PC-3 (cell line): ENCODE measurements around the gene NLGN2. TPM values are rescaled to one million over a fixed set of nuclear protein-coding genes. Genes with fewer than 3 reads are reported as not detected.

ENCODE experiments used
- ATAC-seq: fragments of 200-7000 bp; cut with Tn5 transposase; 2 replicates; pipeline ENCODE4 v1.9.1; 2020; ENCODE audit warnings: mild to moderate bottlenecking, moderate library complexity
- BruUV-seq: library from RNA; stranded (reverse); fragments of 400-500 nt; replicated peaks from 2 replicates; lab custom pipeline; 2021; lab: Mats Ljungman, UMichigan
- CTCF ChIA-PET: fragments of 300-600 bp; sonication (Branson Sonifier 250); formaldehyde crosslinking; loops from one replicate; lab custom pipeline; 2022; ENCODE audit warnings: antibody characterized with exemption; lab: Charles Lee
- POLR2A ChIA-PET: fragments of 300-600 bp; sonication (Branson Sonifier 250); formaldehyde crosslinking; loops from one replicate; lab custom pipeline; 2022; ENCODE audit warnings: antibody characterized with exemption; ENCODE audit not compliant: unreplicated experiment; lab: Charles Lee
- DNase-seq: peaks from one replicate; pipeline ENCODE4 v3.0.0-alpha.2; 2015
- H2AFZ ChIP-seq: fragments of 300-600 bp; sonication (generic); 2 replicates; pipeline ENCODE4 v1.6.0; 2016; ENCODE audit warnings: antibody characterized with exemption, low read length
- H3F3A ChIP-seq: fragments of 300-600 bp; sonication (generic); one replicate; pipeline ENCODE4 v1.6.0; 2017; ENCODE audit warnings: antibody characterized with exemption, low read length, control low read depth, mild to moderate bottlenecking; ENCODE audit not compliant: unreplicated experiment
- H3K27ac ChIP-seq: fragments of 300-600 bp; sonication (generic); 2 replicates; pipeline ENCODE4 v1.5.1; 2016; ENCODE audit warnings: mild to moderate bottlenecking, low read length
- H3K27me3 ChIP-seq: fragments of 300-600 bp; sonication (generic); 2 replicates; pipeline ENCODE4 v1.6.1; 2016; ENCODE audit warnings: low read length, mixed read lengths
- H3K36me3 ChIP-seq: fragments of 300-600 bp; sonication (generic); 2 replicates; pipeline ENCODE4 v1.6.1; 2016; ENCODE audit warnings: low read depth, mixed run types, low read length, mixed read lengths
- H3K4me1 ChIP-seq: fragments of 300-600 bp; sonication (generic); 2 replicates; pipeline ENCODE4 v1.5.1; 2016; ENCODE audit warnings: low read length; ENCODE audit not compliant: insufficient read depth
- H3K4me2 ChIP-seq: fragments of 300-600 bp; sonication (generic); 2 replicates; pipeline ENCODE4 v1.6.0; 2016; ENCODE audit warnings: low read length
- H3K4me3 ChIP-seq: fragments of 300-600 bp; sonication (generic); 2 replicates; pipeline ENCODE4 v1.5.1; 2016; ENCODE audit warnings: mild to moderate bottlenecking, low read length, mixed read lengths
- H3K79me2 ChIP-seq: fragments of 300-600 bp; sonication (generic); 2 replicates; pipeline ENCODE4 v1.6.1; 2017; ENCODE audit warnings: low read length, mixed read lengths
- H3K9ac ChIP-seq: fragments of 300-600 bp; sonication (generic); 2 replicates; pipeline ENCODE4 v1.6.0; 2016; ENCODE audit warnings: mild to moderate bottlenecking, low read length
- H3K9me2 ChIP-seq: fragments of 300-600 bp; sonication (generic); replicated peaks from 2 replicates; pipeline ENCODE4 v1.6.1; 2016; ENCODE audit warnings: mixed run types, low read length, mixed read lengths
- H3K9me3 ChIP-seq: fragments of 300-600 bp; sonication (generic); 2 replicates; pipeline ENCODE4 v1.6.1; 2016; ENCODE audit warnings: low read length, mixed read lengths
- H4K20me1 ChIP-seq: fragments of 300-600 bp; sonication (generic); 2 replicates; pipeline ENCODE4 v1.6.1; 2016; ENCODE audit warnings: low read length, mixed read lengths
- EZH2 ChIP-seq: fragments of 300-600 bp; sonication (generic); IDR thresholded peaks from one replicate; pipeline ENCODE4 v1.6.1; 2017; ENCODE audit warnings: antibody characterized with exemption, mild to moderate bottlenecking, low read length; ENCODE audit not compliant: unreplicated experiment
- EZH2phosphoT487 ChIP-seq: fragments of 300-600 bp; sonication (generic); IDR thresholded peaks from 2 replicates; pipeline ENCODE4 v1.6.1; 2018; ENCODE audit warnings: mild to moderate bottlenecking, antibody characterized with exemption, low read length, borderline replicate concordance
- intact Hi-C: fragments of 100-400 bp; cut with micrococcal nuclease; formaldehyde crosslinking; loops from 2 replicates; pipeline ENCODE4 v1.9.0; 2023
- total RNA-seq: library from RNA; depleted of rRNA; stranded (reverse); fragments of >200 nt; gene quantifications from 2 replicates; pipeline ENCODE4 v1.2.3, GENCODE V29; 2014
- TF ChIP-seq, protein P1 (sequence below): fragments of 300-600 bp; sonication (generic); conservative IDR thresholded peaks from 2 replicates; pipeline ENCODE4 v1.5.1; 2017; ENCODE audit warnings: antibody characterized with exemption, low read depth, mild to moderate bottlenecking, low read length

Gene NLGN2
- total RNA-seq, 1 experiment from 2014 or later, result 7.4 TPM

DNA sequence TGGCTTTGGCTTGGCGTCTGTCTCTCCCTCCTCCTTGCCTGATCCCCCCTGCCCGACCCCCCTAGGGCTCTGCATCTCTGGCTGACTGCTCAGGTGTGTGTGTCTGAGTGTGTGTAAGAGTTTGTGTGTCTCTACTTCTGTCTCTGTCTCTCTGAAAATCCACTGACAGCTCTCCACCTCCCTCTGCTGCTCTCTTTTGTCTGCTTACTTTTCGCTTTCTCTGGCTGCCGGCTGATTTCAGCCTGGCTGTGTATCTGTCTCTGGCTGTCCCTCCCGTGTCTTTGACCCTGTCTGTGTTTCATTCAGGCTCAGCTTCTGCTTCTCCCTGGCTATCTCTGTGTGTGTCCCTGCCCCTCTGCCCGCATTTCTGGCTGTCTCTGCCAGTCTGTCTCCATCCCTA, 8.7 kb downstream of the NLGN2 start:
- Histone ChIP-seq H3K27me3 (no peaks in the 10 kb centered on the region), H3K9me2 (no peaks in the 10 kb centered on the region), H3K27ac (no peak overlapping the region), H4K20me1 (no peaks in the 10 kb centered on the region), H3K9ac (no peak overlapping the region), H2AFZ (no peak overlapping the region), H3K4me2 (no peak overlapping the region), H3K79me2 (no peaks in the 10 kb centered on the region), H3K36me3 (no peaks in the 10 kb centered on the region), H3K4me3 (no peak overlapping the region), H3F3A (no peaks in the 10 kb centered on the region), H3K9me3 (no peaks in the 10 kb centered on the region), H3K4me1 (no peaks in the 10 kb centered on the region)
- CTCF ChIA-PET, result no interaction called here
- no TSS peak for BruUV-seq
- intact Hi-C loops, result no loop called here
- ATAC-seq (no peak), DNase-seq (no peak)
- POLR2A ChIA-PET, result no interaction called here
- TF ChIP-seq EZH2, result no peak
- TF ChIP-seq EZH2phosphoT487, result no peak
- TF ChIP-seq, protein P1, sequence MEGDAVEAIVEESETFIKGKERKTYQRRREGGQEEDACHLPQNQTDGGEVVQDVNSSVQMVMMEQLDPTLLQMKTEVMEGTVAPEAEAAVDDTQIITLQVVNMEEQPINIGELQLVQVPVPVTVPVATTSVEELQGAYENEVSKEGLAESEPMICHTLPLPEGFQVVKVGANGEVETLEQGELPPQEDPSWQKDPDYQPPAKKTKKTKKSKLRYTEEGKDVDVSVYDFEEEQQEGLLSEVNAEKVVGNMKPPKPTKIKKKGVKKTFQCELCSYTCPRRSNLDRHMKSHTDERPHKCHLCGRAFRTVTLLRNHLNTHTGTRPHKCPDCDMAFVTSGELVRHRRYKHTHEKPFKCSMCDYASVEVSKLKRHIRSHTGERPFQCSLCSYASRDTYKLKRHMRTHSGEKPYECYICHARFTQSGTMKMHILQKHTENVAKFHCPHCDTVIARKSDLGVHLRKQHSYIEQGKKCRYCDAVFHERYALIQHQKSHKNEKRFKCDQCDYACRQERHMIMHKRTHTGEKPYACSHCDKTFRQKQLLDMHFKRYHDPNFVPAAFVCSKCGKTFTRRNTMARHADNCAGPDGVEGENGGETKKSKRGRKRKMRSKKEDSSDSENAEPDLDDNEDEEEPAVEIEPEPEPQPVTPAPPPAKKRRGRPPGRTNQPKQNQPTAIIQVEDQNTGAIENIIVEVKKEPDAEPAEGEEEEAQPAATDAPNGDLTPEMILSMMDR, result no peak

DNA sequence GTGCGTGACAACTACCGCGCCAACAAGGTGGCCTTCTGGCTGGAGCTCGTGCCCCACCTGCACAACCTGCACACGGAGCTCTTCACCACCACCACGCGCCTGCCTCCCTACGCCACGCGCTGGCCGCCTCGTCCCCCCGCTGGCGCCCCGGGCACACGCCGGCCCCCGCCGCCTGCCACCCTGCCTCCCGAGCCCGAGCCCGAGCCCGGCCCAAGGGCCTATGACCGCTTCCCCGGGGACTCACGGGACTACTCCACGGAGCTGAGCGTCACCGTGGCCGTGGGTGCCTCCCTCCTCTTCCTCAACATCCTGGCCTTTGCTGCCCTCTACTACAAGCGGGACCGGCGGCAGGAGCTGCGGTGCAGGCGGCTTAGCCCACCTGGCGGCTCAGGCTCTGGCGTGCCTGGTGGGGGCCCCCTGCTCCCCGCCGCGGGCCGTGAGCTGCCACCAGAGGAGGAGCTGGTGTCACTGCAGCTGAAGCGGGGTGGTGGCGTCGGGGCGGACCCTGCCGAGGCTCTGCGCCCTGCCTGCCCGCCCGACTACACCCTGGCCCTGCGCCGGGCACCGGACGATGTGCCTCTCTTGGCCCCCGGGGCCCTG, 9.5 kb downstream of the NLGN2 start:
- intact Hi-C loops, result no loop called here
- Histone ChIP-seq H4K20me1 (no peaks in the 10 kb centered on the region), H3K9me3 (no peaks in the 10 kb centered on the region), H3K4me3 (no peak overlapping the region), H3K27me3 (no peaks in the 10 kb centered on the region), H3K9me2 (no peaks in the 10 kb centered on the region), H3K27ac (no peak overlapping the region), H3F3A (no peaks in the 10 kb centered on the region), H2AFZ (no peak overlapping the region), H3K79me2 (no peaks in the 10 kb centered on the region), H3K9ac (no peak overlapping the region), H3K36me3 (no peaks in the 10 kb centered on the region), H3K4me1 (no peaks in the 10 kb centered on the region), H3K4me2 (no peak overlapping the region)
- ATAC-seq (no peak), DNase-seq (no peak)
- CTCF ChIA-PET, result no interaction called here
- no peak for TF ChIP-seq EZH2
- no peak for TF ChIP-seq EZH2phosphoT487
- TF ChIP-seq, protein P1, result no peak
- BruUV-seq, result no TSS peak
- POLR2A ChIA-PET, result no interaction called here

DNA sequence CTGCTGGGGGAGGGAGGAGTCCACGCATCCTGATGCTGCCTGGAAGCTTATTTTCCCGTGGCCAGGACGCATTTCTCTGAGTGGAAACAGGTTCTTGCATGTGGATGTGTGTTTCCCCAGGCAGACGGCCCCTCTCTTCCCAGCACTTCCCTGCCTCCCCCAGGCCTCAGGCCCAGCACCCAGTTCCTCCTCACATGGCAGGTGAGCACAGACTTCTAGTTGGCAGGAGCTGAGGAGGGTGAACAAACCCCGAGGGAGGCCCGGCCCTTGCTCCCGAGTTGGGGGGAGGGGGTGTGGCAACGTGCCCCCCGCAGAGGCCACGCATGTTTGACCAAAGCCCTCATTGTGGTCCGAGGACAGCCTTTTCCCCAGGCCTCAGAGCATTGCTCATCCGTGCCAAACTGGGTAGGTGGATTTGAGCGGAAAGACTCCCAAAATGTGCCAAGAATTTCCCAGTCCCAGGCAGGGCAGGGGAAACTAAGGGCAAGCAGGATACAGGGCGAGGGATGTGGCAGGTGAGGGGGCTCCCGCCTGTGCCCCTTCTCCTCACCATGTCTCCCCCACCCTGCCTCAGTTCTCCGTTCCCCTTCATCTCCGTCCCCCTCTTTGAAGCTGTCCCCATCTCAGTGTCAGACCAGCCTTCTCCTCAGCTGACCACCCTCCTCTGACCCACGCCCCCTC, 11.0 kb downstream of the NLGN2 start:
- no peaks in the 10 kb centered on the region for H3K9me2 ChIP-seq
- ChIA-PET CTCF (no interaction called here), POLR2A (no interaction called here)
- H3K9ac ChIP-seq, result no peak overlapping the region
- no peaks in the 10 kb centered on the region for H4K20me1 ChIP-seq
- no peak for DNase-seq
- TF ChIP-seq EZH2, result no peak
- no peak for TF ChIP-seq EZH2phosphoT487
- TF ChIP-seq, protein P1, result no peak
- BruUV-seq, result TSS peak; percentile 44
- no peaks in the 10 kb centered on the region for H3F3A ChIP-seq
- H3K9me3 ChIP-seq, result no peaks in the 10 kb centered on the region
- no peak overlapping the region for H3K4me3 ChIP-seq
- no peaks in the 10 kb centered on the region for H3K27me3 ChIP-seq
- intact Hi-C loops, result no loop called here
- no peaks in the 10 kb centered on the region for H3K4me1 ChIP-seq
- no peaks in the 10 kb centered on the region for H3K79me2 ChIP-seq
- H3K27ac ChIP-seq, result no peak overlapping the region
- no peak for ATAC-seq
- no peaks in the 10 kb centered on the region for H3K36me3 ChIP-seq
- H3K4me2 ChIP-seq, result no peak overlapping the region
- no peak overlapping the region for H2AFZ ChIP-seq
